ENCODE measurements around the gene CCDC57.

GRCh38 chr17:82113941-82114340, 98.7 kb downstream of the CCDC57 start:
- TF ChIP-seq GATA2 (IDR thresholded peaks at IDR 0.05; ENCODE audit: low read depth, low read length), result no peak
- no peak for TF ChIP-seq GATA3 (IDR thresholded peaks at IDR 0.05; ENCODE audit: low read depth, low read length)
